Measurements from ENCODE around the gene CSF2RB. TPM values are rescaled to one million over a fixed set of nuclear protein-coding genes. Genes with fewer than 3 reads are reported as not detected.
A peak's percentile ranks its signal among the peaks of the same experiment; 100 is the strongest.

CSF2RB gene
- total and polyA plus RNA-seq, 12 donors: 0.55 to 12.4 (median 4.4) TPM

DNA sequence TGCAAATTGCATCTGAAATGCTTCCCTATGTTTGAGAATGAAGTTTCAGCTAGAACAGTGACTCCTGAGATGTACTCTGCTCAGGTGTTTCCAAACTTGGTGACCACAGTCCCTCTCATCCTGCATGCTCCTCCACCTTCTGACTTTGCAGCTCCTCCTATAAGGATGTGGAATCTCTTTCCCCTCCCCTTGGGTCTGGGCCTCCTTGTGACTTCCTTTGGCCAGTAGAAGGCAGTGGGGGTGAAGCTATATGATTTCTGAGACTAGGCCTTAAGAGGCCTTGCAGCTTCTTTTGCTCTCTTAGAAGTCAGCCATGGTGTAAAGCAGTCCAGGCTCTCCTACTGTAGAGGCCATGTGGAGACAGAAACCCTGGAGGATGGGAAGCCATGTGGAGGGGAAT lies 50.7 kb downstream of the CSF2RB start:
- H3K4me1 ChIP-seq (replicated peaks in 1 of 2): peaks cover 0 to 2% of the 10 kb centered on the region in 2 donors
- no peak overlapping the region for H3K4me3 ChIP-seq
- H3K27ac ChIP-seq: no peak overlapping the region
- H3K9me3 ChIP-seq (replicated peaks in 1 of 3): no peaks in the 10 kb centered on the region
- TF ChIP-seq POLR2A (IDR thresholded peaks at IDR 0.05): no peak
- TF ChIP-seq CTCF (IDR thresholded peaks at IDR 0.05): no peak
- peak in 1 of 7 donors; percentile 27 for DNase-seq
- intact Hi-C loops (cut with DNase I): no loop called here
- H3K36me3 ChIP-seq (replicated peaks in 1 of 2): no peaks in the 10 kb centered on the region
- peaks cover 3% of the 10 kb centered on the region for H3K27me3 ChIP-seq

GRCh38 chr22:36965696-36966095 lies 52.3 kb downstream of the CSF2RB start:
- H3K9me3 ChIP-seq (replicated peaks in 1 of 3): no peaks in the 10 kb centered on the region
- TF ChIP-seq CTCF (IDR thresholded peaks at IDR 0.05) (no peak), POLR2A (IDR thresholded peaks at IDR 0.05) (no peak)
- H3K27ac ChIP-seq: no peak overlapping the region
- DNase-seq: no peak
- WGBS, 4 donors: 62 to 75% (median 69%) methylated on average over 2 of the region's 2 CpGs
- intact Hi-C loops (cut with DNase I): no loop called here
- no peak overlapping the region for H3K4me3 ChIP-seq
- H3K36me3 ChIP-seq (replicated peaks in 1 of 2): no peaks in the 10 kb centered on the region
- H3K4me1 ChIP-seq (replicated peaks in 1 of 2): peaks cover 4 to 14% of the 10 kb centered on the region in 2 donors
- H3K27me3 ChIP-seq: no peaks in the 10 kb centered on the region

DNA sequence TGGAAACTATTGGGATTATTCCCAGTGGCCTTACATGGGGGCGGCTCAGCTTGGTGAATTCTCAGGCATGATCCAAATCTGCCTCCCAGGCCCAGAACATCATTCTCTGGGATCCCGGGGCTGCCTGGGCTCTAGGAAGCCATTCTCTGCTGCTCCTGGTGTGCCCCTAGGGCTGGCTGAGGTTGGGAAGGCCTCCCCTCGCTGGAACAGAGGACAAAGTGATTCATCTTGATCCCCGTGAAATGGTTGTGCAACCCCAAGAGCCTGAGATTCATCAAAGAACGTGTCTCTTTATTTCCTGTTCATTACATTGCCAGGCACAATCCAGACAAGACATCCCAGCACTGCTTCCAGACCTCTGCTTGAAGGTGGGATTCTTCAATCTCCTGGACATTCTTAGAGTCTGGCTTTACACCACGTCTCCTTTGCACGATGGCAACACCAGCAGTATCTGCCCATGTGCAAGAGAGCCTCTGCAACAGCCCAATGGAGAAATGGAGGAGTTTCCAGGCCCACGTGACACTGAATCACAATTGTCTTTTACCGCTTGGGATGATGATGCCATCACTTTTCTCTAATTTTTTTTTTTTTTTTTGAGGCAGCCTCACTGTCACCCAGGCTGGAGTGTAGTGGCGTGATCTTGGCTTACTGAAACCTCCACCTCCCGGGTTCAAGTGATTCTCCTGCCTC lies 53.6 kb downstream of the CSF2RB start:
- no peaks in the 10 kb centered on the region for H3K9me3 ChIP-seq (replicated peaks in 1 of 3)
- peak in 1 of 7 donors; percentile 43 for DNase-seq
- TF ChIP-seq CTCF (IDR thresholded peaks at IDR 0.05) (no peak), POLR2A (IDR thresholded peaks at IDR 0.05) (no peak)
- intact Hi-C loops (cut with DNase I): no loop called here
- 71 to 79% (median 76%) methylated on average over 11 of the region's 11 CpGs for WGBS, 4 donors
- peaks cover 4 to 14% of the 10 kb centered on the region in 2 donors for H3K4me1 ChIP-seq (replicated peaks in 1 of 2)
- H3K36me3 ChIP-seq (replicated peaks in 1 of 2): no peaks in the 10 kb centered on the region
- peak overlapping the region in 1 of 5 donors; percentile 40 for H3K27ac ChIP-seq
- H3K4me3 ChIP-seq: no peak overlapping the region
- no peaks in the 10 kb centered on the region for H3K27me3 ChIP-seq

- TF ChIP-seq CTCF (IDR thresholded peaks at IDR 0.05) (no peak), POLR2A (IDR thresholded peaks at IDR 0.05) (no peak)
- H3K27me3 ChIP-seq: no peaks in the 10 kb centered on the region
- intact Hi-C loops (cut with DNase I): no loop called here
- no peak overlapping the region for H3K4me3 ChIP-seq
- no peak for DNase-seq
- H3K27ac ChIP-seq: no peak overlapping the region
- peaks cover 10 to 14% of the 10 kb centered on the region in 2 donors for H3K4me1 ChIP-seq (replicated peaks in 1 of 2)
- no peaks in the 10 kb centered on the region for H3K9me3 ChIP-seq (replicated peaks in 1 of 3)
- H3K36me3 ChIP-seq (replicated peaks in 1 of 2): no peaks in the 10 kb centered on the region
- 88 to 92% (median 90%) methylated on average over 5 of the region's 5 CpGs for WGBS, 4 donors
Observed at GRCh38 chr22:36968249-36968964, 55.0 kb downstream of the CSF2RB start.
